ENCODE data around the gene OTOP2. TPM values are rescaled to one million over a fixed set of nuclear protein-coding genes. Genes with fewer than 3 reads are reported as not detected.

Gene OTOP2
- total RNA-seq, 4 donors from 2014 or later, result not detected

- Histone ChIP-seq H3K9me3 (no peaks in the 10 kb centered on the region), H3K27me3 (no peaks in the 10 kb centered on the region), H3K36me3 (no peaks in the 10 kb centered on the region), H3K27ac (no peak overlapping the region), H3K4me1 (no peaks in the 10 kb centered on the region), H3K4me3 (replicated peaks in 1 of 3) (no peak overlapping the region)
- WGBS, 2 donors, result 64 to 69% methylated on average over 13 of the region's 13 CpGs
- intact Hi-C loops (cut with DNase I), result no loop called here
- TF ChIP-seq, protein P1, sequence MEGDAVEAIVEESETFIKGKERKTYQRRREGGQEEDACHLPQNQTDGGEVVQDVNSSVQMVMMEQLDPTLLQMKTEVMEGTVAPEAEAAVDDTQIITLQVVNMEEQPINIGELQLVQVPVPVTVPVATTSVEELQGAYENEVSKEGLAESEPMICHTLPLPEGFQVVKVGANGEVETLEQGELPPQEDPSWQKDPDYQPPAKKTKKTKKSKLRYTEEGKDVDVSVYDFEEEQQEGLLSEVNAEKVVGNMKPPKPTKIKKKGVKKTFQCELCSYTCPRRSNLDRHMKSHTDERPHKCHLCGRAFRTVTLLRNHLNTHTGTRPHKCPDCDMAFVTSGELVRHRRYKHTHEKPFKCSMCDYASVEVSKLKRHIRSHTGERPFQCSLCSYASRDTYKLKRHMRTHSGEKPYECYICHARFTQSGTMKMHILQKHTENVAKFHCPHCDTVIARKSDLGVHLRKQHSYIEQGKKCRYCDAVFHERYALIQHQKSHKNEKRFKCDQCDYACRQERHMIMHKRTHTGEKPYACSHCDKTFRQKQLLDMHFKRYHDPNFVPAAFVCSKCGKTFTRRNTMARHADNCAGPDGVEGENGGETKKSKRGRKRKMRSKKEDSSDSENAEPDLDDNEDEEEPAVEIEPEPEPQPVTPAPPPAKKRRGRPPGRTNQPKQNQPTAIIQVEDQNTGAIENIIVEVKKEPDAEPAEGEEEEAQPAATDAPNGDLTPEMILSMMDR (IDR thresholded peaks at IDR 0.05), result no peak
- TF ChIP-seq POLR2A (IDR thresholded peaks at IDR 0.05), result no peak
- DNase-seq, result no peak
These were observed 19.9 kb downstream of the OTOP2 start for GRCh38 chr17:74943808-74944522.

DNA sequence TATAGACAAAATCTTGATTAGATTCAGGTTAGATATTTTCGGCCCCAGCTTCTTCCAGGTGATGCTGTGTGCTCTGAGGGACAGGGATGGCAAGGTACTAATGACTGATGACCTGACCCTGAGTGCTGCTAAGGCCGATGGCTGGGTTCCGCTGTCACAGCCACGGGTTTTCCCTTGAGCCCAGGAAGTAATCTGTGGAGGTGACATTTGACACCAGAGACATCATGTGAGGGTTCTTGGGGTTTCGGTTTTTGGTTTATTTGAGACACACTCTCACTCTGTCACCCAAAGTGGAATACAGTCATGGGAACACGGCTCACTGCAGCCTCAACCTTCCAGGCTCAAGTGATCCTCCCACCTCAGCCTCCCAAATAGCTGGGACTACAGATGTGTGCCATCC, 21.5 kb downstream of the OTOP2 start:
- Histone ChIP-seq H3K4me3 (replicated peaks in 1 of 3) (no peak overlapping the region), H3K27ac (no peak overlapping the region), H3K27me3 (no peaks in the 10 kb centered on the region), H3K4me1 (no peaks in the 10 kb centered on the region), H3K9me3 (no peaks in the 10 kb centered on the region), H3K36me3 (no peaks in the 10 kb centered on the region)
- DNase-seq, result no peak
- intact Hi-C loops (cut with DNase I), result no loop called here
- 29 to 38% methylated on average over 6 of the region's 6 CpGs for WGBS, 2 donors
- no peak for TF ChIP-seq POLR2A (IDR thresholded peaks at IDR 0.05)
- TF ChIP-seq, protein P1 (IDR thresholded peaks at IDR 0.05), result no peak

DNA sequence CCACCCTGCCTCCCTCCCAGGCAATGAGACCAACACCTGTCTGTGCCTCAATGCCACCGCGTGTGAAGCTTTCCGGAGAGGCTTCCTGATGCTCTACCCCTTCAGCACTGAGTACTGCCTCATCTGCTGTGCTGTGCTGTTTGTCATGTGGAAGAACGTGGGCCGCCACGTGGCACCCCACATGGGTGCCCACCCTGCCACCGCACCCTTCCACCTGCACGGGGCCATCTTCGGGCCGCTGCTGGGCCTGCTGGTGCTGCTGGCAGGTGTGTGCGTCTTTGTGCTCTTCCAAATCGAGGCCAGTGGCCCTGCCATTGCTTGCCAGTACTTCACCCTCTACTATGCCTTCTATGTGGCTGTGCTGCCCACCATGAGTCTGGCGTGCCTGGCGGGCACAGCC, 22.6 kb downstream of the OTOP2 start:
- Histone ChIP-seq H3K4me1 (no peaks in the 10 kb centered on the region), H3K27me3 (no peaks in the 10 kb centered on the region), H3K27ac (no peak overlapping the region), H3K4me3 (replicated peaks in 1 of 3) (no peak overlapping the region), H3K9me3 (no peaks in the 10 kb centered on the region), H3K36me3 (no peaks in the 10 kb centered on the region)
- WGBS, 2 donors, result 80 to 83% methylated on average over 13 to 14 of the region's 14 CpGs
- intact Hi-C loops (cut with DNase I), result no loop called here
- no peak for DNase-seq
- no peak for TF ChIP-seq POLR2A (IDR thresholded peaks at IDR 0.05)
- TF ChIP-seq, protein P1 (IDR thresholded peaks at IDR 0.05), result no peak

DNA sequence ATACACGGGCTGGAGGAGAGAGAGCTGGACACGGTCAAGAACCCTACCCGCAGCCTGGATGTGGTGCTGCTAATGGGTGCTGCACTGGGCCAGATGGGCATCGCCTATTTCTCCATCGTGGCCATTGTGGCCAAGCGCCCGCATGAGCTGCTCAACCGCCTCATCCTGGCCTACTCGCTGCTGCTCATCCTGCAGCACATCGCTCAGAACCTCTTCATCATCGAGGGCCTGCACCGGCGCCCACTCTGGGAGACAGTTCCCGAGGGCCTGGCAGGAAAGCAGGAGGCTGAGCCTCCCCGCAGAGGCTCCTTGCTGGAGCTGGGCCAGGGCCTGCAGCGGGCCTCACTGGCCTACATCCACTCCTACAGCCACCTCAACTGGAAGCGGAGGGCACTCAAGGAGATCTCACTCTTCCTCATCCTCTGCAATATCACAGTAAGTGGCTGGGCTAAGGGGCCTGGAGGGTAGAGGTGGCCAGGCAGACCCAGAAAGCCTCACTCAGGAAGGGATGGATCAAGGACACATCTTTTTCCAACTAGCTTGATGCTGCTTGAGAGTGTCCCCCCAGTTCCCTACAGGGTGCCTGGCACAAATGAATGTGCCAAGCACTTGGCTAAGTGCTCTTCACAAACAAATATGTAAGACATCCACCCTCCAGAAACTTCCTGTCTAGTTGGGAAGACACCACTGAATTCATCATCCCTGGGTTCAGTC, 23.1 kb downstream of the OTOP2 start:
- Histone ChIP-seq H3K36me3 (no peaks in the 10 kb centered on the region), H3K9me3 (no peaks in the 10 kb centered on the region), H3K4me1 (no peaks in the 10 kb centered on the region), H3K27ac (no peak overlapping the region), H3K27me3 (no peaks in the 10 kb centered on the region), H3K4me3 (replicated peaks in 1 of 3) (no peak overlapping the region)
- no peak for TF ChIP-seq POLR2A (IDR thresholded peaks at IDR 0.05)
- TF ChIP-seq, protein P1 (IDR thresholded peaks at IDR 0.05), result no peak
- intact Hi-C loops (cut with DNase I), result no loop called here
- 91 to 93% methylated on average over 13 to 17 of the region's 17 CpGs for WGBS, 2 donors
- no peak for DNase-seq

DNA sequence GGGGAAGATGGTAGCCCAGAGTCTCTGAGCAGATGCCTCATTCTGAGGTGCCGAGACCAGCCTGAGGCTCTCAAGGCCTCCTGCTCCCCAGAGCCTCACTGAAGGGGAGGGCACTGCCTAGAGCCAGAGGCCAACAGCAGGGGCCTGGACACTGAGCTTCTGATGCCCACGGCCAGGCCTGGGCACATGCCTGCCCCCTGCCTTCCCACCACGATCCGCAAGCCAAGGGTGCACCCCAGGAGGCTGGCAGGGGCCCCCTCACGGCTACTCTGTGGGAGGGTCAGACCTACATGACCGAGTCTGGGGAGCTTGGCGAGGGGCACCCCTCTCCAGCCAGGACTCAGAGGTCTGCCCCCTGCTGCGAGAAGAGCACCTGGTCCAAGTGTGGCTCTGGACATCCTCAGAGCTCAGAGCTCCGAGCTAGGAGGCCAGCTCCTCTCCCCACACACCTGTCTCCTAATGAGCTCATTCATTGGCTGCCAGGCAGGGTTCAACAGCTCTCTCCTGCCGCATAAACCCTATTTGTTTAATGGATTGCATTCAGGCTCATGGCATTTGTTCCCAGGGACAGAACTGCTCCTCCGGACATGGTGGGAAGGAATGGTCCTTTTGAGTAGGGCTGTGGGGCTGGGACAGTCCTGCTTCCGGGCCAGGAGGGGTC, 25.5 kb downstream of the OTOP2 start:
- no peaks in the 10 kb centered on the region for H3K4me1 ChIP-seq
- no peaks in the 10 kb centered on the region for H3K36me3 ChIP-seq
- no peaks in the 10 kb centered on the region for H3K9me3 ChIP-seq
- intact Hi-C loops (cut with DNase I), result no loop called here
- no peak for DNase-seq
- no peak overlapping the region for H3K27ac ChIP-seq
- H3K4me3 ChIP-seq (replicated peaks in 1 of 3), result no peak overlapping the region
- no peak for TF ChIP-seq POLR2A (IDR thresholded peaks at IDR 0.05)
- TF ChIP-seq, protein P1 (IDR thresholded peaks at IDR 0.05), result no peak
- WGBS, 2 donors, result 37 to 41% methylated on average over 5 to 6 of the region's 12 CpGs
- H3K27me3 ChIP-seq, result no peaks in the 10 kb centered on the region

Measured in thyroid gland (tissue), 4 donors.